Astrocyte (in vitro differentiated cells and primary cell): ENCODE measurements around the gene SLC37A1.

Experiments
- CTCF ChIP-seq: IDR thresholded peaks from 2 replicates; pipeline ENCODE4 v1.5.1; 2011; ENCODE audit warnings: low read depth, mild to moderate bottlenecking, inconsistent platforms, low read length, moderate library complexity; ENCODE audit not compliant: insufficient read depth
- EZH2 ChIP-seq: IDR thresholded peaks from 2 replicates; pipeline ENCODE4 v1.6.1; 2012; ENCODE audit warnings: mild to moderate bottlenecking, low read length, inconsistent platforms; ENCODE audit not compliant: insufficient read depth

- TF ChIP-seq EZH2: no peak
- TF ChIP-seq CTCF: no peak
These were observed 105.5 kb downstream of the SLC37A1 start for GRCh38 chr21:42619166-42619565.
